ENCODE results near the gene LNX1.

DNA sequence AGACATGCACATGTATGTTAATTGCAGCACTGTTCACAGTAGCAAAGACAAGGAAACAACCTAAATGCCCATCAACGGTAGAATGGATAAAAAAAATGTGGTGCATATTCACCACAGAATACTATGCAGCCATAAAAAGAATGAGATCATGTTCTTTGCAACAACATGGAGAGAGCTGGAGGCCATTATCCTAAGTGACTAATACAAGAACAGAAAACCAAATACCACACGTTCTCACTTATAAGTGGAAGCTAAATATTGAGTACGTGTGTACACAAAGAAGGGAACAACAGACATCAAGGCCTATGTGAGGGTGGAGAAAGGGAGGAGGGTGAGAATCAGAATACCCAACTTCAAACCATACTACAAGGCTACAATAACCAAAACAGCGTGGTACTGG is 17.4 kb upstream of the LNX1 start:
- TF ChIP-seq CTCF (IDR thresholded peaks at IDR 0.05) (no peak), POLR2A (IDR thresholded peaks at IDR 0.05) (no peak)
